ENCODE results near the gene ANO2.

DNA sequence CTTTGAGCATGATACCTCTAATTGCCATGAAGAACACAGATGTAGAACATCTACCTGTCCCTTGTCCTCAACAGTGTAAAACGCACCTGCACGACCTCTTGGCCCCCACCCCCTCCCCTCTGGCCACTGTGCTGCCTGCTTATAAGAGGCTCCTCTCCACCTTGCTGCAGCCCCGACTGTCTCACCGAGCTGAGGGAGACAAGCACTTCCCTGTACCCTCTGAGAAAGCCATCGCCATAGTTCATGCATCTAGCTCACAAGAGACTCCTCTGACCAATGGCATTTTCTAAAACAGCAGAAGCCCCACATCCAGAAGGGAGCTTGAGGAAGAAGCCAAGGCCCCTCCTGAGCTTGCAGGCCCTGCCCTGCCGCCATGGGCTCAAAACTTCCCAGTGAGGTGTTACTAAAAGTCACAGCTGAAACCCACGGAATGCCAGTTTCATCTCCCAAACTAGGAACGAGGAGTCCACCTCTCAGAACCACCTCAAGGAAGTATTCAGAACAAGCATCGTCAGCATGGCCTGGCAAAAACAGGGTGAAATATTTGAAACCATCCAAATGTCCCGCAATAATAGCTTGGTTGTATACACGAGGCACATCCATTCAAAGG, 21.5 kb upstream of the ANO2 start:
- TF ChIP-seq POLR2AphosphoS5 (IDR thresholded peaks at IDR 0.05; ENCODE audit: low read depth, low read length) (no peak), TAF1 (IDR thresholded peaks at IDR 0.05; ENCODE audit: borderline replicate concordance, insufficient read depth, low read length) (no peak), SIN3A (IDR thresholded peaks at IDR 0.05; ENCODE audit: borderline replicate concordance, insufficient read depth, low read length) (no peak)
- TF ChIP-seq, protein P1, sequence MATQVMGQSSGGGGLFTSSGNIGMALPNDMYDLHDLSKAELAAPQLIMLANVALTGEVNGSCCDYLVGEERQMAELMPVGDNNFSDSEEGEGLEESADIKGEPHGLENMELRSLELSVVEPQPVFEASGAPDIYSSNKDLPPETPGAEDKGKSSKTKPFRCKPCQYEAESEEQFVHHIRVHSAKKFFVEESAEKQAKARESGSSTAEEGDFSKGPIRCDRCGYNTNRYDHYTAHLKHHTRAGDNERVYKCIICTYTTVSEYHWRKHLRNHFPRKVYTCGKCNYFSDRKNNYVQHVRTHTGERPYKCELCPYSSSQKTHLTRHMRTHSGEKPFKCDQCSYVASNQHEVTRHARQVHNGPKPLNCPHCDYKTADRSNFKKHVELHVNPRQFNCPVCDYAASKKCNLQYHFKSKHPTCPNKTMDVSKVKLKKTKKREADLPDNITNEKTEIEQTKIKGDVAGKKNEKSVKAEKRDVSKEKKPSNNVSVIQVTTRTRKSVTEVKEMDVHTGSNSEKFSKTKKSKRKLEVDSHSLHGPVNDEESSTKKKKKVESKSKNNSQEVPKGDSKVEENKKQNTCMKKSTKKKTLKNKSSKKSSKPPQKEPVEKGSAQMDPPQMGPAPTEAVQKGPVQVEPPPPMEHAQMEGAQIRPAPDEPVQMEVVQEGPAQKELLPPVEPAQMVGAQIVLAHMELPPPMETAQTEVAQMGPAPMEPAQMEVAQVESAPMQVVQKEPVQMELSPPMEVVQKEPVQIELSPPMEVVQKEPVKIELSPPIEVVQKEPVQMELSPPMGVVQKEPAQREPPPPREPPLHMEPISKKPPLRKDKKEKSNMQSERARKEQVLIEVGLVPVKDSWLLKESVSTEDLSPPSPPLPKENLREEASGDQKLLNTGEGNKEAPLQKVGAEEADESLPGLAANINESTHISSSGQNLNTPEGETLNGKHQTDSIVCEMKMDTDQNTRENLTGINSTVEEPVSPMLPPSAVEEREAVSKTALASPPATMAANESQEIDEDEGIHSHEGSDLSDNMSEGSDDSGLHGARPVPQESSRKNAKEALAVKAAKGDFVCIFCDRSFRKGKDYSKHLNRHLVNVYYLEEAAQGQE (IDR thresholded peaks at IDR 0.05; ENCODE audit: insufficient read depth in 1 of 2, low read depth in 2 of 2, low read length in 2 of 2), result no peak
